Retinal pigment epithelial cell (primary cell): ENCODE data around the gene NFATC2IP.
"Not testable (repeated sequence)": the region's sequence is repeated elsewhere in the genome, so short reads cannot be mapped to it uniquely, and the experiment has no call there.

ENCODE experiments used
- DNase-seq: peaks from one replicate; pipeline ENCODE4 v3.0.0-alpha.2; 2010; ENCODE audit warnings: low read depth
- H3K4me3 ChIP-seq: 2 replicates; pipeline ENCODE4 v1.5.1; 2011; ENCODE audit warnings: mild to moderate bottlenecking, low read length, control low read depth, moderate library complexity
- TF ChIP-seq, protein P1 (sequence below): conservative IDR thresholded peaks from 2 replicates; pipeline ENCODE4 v1.5.1; 2011; ENCODE audit warnings: low read depth, low read length, control low read depth, inconsistent platforms

NFATC2IP gene

DNA sequence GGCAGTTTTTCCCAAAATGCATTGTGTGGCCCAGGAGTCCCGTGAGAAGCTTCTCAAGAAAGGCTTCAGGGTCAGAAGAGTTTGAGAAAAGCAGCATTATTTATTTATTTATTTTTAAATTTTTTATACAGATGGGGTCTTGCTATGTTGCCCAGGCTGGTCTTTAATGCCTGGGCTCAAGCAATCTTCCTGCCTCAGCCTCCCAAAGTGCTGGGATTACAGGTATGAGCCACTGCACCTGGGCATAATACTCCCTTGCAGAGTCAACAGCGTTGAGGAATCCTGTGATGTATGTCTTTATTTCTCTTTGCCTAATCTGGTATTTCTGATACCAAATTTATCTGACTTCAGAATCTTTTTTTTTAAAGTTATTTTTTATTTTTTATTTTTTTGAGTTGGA is 49.3 kb downstream of the NFATC2IP start:
- DNase-seq = no peak
- TF ChIP-seq, protein P1, sequence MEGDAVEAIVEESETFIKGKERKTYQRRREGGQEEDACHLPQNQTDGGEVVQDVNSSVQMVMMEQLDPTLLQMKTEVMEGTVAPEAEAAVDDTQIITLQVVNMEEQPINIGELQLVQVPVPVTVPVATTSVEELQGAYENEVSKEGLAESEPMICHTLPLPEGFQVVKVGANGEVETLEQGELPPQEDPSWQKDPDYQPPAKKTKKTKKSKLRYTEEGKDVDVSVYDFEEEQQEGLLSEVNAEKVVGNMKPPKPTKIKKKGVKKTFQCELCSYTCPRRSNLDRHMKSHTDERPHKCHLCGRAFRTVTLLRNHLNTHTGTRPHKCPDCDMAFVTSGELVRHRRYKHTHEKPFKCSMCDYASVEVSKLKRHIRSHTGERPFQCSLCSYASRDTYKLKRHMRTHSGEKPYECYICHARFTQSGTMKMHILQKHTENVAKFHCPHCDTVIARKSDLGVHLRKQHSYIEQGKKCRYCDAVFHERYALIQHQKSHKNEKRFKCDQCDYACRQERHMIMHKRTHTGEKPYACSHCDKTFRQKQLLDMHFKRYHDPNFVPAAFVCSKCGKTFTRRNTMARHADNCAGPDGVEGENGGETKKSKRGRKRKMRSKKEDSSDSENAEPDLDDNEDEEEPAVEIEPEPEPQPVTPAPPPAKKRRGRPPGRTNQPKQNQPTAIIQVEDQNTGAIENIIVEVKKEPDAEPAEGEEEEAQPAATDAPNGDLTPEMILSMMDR = no peak
- H3K4me3 ChIP-seq = no peak overlapping the region

DNA sequence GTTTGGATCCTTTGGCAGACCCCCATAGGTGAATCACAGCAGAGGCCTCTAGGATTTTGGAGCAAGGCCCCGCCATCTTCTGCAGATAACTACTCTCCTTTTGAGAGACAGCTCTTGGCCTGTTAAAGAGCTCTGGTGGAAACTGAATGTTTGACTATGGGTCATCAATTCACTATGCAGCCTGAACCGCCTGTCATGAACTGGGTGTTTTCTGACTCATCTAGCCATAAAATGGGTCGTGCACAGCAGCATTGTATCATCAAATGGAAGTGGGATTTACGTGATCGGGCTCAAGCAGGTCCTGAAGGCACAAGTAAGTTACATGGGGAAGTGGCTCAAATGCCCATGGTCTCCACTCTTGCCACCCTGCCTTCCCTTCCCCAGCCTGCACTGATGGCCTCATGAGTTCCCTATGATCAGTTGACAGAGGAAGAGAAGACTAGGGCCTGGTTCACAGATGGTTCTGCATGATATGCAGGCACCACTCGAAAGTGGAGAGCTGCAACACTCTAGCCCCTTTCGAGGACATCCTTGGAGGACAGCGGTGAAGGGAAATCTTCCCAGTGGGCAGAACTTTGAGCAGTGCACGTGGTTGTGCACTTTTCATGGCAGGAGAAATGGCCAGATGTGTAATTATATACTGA is 53.9 kb downstream of the NFATC2IP start:
- not testable (repeated sequence) for DNase-seq

DNA sequence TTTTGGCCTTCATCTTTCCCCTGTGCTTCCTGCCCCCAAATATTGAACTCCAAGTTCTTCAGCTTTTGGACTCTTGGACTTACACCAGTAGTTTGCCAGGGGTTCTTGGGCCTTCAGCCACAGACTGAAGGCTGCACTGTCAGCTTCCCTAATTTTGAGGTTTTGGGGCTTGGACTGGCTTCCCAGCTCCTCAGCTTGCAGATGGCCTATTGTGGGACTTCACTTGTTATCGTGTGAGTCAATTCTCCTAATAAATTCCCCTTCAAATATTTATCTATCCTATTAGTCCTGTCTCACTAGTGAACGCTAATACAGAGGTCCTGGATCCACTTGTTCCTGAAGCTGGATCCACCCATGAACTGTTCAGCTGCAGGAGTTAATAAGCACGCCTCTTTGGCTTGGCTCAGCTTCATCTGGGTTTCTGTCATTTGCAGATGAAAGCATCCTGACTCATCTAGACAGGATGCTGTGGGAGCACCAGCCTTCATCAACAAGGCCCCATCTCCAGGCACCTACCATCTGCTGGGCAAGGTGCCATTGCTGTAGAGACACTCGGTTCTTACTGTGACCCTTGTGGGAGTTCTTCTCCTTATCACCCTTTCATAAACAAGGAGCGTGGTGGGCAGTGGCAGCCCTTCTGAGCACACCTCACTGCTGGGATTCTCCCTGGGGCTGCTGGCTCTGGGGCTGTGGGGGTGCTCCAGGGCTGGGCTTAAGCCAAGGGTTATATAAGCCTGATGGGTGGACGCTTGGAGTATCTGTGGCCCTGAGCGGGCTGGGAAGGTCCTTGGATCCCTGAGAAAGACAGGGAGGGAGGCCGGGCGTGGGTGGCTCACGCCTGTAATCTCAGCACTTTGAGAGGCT is 57.2 kb downstream of the NFATC2IP start:
- no peak for DNase-seq
- no peak overlapping the region for H3K4me3 ChIP-seq
- TF ChIP-seq, protein P1 = no peak

More for the DNA sequence above, 53.9 kb downstream of the NFATC2IP start:
- H3K4me3 ChIP-seq = not testable (repeated sequence)

DNA sequence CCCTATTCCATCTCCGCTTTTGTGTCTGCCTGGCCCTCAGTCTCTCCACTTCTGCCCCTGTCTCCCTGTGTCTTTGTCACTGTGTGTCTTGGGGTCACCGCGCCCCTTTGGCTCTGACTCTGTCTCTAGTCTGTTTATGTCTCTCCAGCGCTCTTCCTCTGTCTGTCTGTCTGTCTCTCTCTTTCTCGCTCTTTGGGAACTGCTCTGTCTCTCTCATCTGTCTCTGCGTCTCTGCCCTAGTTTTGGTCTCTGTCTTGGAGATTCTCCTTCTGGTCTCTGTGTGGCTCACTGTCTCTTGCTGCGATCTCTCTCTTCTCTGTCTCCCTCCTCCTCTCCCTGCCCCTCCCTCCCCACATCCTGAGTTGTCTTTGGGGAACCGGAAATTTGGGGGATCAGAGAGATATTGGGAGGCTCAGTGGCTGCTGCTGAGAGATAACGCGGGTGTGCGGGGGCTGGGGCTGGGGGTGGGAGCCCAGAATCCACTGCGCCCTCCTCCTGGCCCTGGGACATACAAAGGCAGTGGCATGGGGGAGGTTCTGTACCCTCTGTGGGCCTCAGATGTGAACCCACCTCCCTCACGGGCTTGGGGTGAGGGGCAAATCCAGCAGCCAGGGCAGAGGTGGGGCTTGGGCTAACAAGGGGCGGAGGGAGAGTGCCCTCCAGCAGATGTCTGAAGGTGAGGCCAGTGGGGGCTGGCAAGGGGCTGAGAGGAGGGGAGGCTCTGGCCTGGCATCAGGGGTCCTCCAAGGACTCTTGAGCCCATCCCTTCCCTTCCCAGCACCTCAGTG is 58.5 kb downstream of the NFATC2IP start:
- no peak for DNase-seq
- H3K4me3 ChIP-seq = no peak overlapping the region
- TF ChIP-seq, protein P1 = no peak

DNA sequence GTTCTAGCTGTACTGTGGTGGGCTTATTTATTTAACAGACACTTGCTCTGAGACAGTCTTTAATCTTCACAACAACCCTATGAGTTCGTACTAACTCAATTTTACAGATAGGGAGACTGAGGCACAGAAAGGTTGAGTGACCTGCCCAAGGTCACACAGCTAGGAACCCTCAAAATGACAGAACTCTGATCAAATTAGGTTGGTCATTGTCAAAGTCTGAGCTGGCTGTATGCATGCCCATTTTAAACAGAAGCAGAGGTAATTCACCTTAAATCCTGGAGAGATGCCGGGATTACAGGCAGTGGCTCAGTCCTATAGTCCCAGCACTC is 59.1 kb downstream of the NFATC2IP start:
- DNase-seq = no peak
- TF ChIP-seq, protein P1 = no peak
- no peak overlapping the region for H3K4me3 ChIP-seq

DNA sequence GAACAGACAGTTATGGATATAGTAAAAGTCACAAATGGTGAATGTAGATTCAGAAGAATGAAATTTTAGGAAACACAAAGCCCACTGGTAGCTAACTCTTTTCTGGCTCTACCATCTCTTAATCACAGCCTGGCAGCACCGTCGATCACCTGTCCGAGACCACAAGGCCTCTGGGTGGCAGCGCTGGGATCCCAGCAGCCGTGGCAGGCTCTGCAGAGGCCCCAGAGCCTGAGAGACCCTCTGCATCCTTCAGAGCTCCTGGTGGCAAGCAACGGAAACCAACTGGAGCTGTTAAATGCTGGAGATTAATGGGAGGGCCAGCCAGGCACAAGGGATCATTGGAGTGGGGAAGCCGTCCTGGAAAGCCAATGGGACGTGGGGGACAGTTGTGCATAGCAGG is 60.4 kb downstream of the NFATC2IP start:
- TF ChIP-seq, protein P1 = peak; percentile 33
- H3K4me3 ChIP-seq = no peak overlapping the region
- DNase-seq = no peak

DNA sequence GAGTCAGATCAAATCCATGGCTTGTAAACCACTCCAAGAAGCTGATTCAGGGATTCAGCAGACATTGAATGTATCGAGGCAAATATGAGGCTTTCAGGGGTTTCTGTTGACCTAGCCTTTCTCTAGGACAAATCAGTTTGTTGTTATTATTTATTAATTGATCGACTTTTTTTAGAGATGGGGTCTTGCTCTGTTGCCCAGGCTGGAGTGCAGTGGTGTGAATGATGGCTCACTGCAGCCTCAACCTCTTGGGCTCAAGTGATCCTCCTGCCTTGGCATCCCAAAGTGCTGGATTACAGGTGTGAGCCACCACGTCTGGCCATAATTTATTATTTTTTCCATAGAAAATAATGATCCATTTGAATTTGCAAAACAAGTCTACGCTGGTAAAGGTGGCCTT is 61.1 kb downstream of the NFATC2IP start:
- DNase-seq = no peak
- TF ChIP-seq, protein P1 = no peak
- no peak overlapping the region for H3K4me3 ChIP-seq
